HG03521 (cell line): Measurements from ENCODE around the gene QKI.

ENCODE experiments used
- ATAC-seq: cut with Tn5 transposase; IDR thresholded peaks from one replicate; pipeline ENCODE4 v1.9.1; 2021; ENCODE audit warnings: mild to moderate bottlenecking, moderate library complexity; ENCODE audit not compliant: unreplicated experiment

The QKI gene

GRCh38 chr6:163390770-163391169 is 23.7 kb upstream of the QKI start:
- no peak for ATAC-seq

GRCh38 chr6:163391985-163392384 is 22.5 kb upstream of the QKI start:
- ATAC-seq = no peak

DNA sequence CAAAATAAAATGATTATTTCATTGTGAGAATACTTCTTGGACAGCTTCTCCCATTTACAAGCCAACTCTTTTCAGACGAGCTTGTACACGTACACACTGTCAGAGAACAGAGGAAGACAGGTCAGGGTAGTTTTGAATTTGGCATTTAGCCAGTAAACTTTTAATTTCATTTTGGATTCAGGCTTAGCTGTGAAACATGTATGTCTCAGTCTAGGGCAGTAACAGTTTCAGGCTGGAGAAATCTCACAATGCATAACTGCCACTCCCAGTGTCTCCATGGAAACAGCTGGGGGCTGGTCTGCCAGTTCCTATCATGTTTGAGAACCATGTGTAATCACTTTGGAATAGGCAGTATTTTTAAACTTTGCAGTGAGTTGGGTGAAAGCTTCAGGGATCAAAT is 22.0 kb upstream of the QKI start:
- ATAC-seq = no peak

DNA sequence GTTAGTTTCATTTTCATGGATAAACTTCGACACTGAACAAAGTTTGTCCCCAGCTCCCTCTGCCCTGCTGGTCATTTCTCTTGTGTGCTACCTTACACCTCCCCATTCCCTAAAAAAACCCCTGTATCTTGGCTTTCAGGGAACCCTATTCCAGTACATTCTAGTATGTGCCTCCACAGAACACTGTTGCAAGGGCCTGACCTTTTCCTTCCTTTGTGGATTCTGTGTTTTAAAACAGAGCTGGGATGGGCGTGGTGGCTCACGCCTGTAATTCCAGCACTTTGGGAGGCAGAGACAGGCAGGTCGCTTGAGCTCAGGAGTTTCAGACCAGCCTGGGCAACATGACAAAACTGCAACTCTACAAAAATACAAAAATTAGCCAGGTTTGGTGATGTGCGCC is 20.6 kb upstream of the QKI start:
- ATAC-seq = no peak

DNA sequence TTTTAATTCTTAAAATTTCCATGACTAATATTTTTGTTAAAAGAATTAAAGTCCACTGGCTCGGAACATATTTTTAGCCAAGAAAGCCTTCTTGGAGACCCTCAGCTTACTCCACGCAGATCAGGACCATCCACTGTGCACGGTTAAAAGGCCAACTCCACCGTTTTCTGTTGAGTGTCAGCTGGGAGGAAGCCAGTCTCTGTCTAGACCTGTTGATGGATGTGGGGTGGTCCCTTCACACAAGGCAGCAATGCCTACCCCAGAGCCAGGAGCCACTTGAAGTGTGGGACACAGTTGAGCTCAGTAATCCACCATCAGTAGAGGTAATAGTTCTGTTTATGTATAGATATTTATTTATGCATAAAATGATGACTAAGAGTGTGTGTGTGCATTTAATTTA is 19.9 kb upstream of the QKI start:
- ATAC-seq = no peak

DNA sequence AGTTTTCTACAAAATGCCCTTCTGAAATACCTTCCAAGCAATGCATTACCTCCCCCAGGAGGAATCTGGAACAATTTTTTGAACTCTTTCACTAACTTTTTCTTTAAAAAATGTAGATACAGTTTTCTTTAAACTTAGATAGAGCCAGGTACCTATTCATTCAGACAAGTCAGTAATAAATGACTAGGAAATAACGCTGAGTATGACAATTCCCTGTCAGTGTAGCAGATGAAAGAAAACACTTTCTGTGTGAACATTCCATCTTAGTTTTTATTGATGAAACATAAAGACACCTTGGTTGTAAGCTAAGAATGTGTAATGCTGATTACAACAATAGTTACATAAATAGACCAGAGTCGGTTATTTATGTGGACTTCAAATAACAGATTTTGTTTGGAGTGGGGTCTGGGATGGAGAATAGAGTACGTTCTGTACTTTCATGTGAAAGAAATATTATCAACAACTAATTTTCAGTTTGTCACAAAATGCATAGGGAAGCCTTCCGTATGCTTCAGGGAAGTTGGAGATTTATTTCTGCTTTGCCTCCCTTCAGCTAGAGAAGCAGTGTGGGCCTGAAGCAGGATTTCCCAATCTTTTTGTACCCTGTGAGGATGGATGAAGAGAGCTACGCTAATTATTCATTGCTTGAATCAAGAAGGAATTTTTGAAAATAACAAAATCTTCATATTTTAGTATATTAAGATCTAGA is 19.2 kb upstream of the QKI start:
- no peak for ATAC-seq

GRCh38 chr6:163395831-163396185 is 18.7 kb upstream of the QKI start:
- ATAC-seq = no peak

DNA sequence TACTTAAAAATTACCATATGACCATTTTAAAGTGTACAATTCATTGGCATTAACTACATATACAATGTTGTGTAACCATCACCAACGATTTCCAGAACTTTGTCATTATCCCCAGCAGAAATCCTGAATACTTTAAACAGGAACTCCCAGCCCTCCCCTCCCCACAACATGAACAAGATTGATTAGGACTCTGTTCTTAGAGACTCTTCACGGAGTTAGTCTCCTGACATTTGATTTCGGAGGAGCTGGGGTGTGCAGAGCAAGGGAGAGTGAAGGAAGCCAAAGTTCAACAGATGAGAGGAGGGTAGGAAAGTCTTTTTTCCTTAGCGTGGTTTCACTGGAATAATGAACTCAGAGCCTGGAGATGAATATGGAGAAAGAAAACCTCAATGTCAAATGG is 17.2 kb upstream of the QKI start:
- ATAC-seq = no peak

GRCh38 chr6:163398115-163398514 is 16.4 kb upstream of the QKI start:
- ATAC-seq = no peak

- ATAC-seq = no peak
Observed at GRCh38 chr6:163398815-163399214, 15.7 kb upstream of the QKI start.

GRCh38 chr6:163400509-163400908 is 14.0 kb upstream of the QKI start:
- ATAC-seq = no peak

GRCh38 chr6:163401039-163401885 is 13.3 kb upstream of the QKI start:
- ATAC-seq = no peak

DNA sequence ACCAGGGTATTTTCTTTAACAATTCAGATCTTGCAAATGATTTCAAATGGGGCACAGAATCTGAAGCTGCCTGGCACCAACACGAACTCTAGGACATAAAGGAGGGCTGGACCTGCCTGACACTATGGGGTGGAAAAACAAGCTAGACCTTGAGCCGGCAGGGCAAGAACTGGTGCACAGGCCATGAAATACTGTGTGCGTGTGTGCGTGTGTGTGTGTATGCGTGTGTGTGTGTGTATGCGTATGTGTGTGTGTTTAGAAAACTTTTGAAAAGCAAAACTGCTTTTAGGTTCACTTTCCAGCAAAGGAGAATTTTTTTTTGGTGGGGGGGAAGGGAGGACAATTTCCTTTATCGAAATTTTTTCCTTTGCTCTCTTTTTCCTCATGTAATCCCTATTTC is 11.9 kb upstream of the QKI start:
- ATAC-seq = no peak

GRCh38 chr6:163404825-163405265 is 9.7 kb upstream of the QKI start:
- no peak for ATAC-seq

DNA sequence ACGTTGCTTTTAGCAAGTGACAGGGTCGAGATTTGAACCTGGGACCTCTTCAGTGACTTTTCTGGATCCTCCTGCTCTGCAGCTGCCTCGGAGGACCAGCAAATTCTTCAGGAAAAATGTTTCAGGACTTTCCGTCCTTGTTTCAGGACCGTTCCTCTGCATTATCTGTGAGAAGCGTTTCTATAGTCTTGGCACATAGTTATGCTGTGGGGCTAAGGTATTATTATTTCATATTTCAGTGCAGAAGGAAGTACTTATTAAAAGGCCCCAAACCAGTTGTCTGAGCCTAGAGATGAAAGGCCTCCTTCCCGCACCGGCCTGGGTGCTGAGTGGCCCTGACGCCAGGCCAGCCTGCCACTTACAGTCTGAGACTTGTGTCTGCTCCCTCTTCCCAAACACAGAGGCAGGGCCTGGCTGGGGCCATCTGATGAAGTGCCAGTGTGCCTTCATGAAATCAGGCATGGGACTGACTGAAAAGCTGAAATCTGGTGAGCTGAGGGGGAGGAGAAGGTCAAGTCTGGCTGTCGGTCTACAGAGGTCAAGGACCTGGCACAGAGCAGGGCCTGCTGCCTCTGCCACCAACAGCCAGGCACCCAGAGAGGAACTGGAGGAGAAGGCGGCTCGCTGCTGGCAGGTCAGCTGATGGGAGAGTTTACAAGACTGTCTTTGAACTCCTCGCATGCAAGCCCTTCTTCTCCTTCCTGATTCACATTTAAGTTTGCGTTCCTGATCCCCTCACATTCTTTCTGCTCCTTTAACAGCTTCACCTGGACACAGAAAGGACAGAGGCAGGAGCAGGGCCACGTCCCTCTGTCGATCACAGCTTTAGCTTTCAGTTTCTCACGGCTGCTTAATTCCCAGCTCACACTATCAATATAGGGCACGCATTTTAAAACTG is 8.9 kb upstream of the QKI start:
- peak; percentile 78 for ATAC-seq

- peak; percentile 5 for ATAC-seq
Observed at GRCh38 chr6:163406366-163406765, 8.2 kb upstream of the QKI start.

DNA sequence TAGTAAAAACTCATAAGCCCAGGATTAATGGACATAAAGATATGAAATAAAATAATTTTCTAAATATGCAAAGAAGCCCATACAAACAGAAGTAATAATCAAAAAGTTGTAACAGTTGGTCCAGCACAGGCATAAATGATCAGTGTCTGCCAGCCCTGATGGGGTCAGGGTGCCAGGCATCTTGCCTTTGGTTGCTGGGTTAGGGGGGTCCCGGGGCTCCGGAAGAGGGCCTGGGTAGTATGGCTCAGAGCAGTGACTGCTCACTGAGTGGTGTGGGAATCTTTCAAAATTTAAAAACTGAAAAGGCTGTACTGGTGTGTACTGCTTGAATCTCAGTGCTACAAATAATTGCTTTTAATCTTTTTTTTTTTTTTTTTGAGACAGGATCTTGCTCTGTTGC is 7.7 kb upstream of the QKI start:
- no peak for ATAC-seq

DNA sequence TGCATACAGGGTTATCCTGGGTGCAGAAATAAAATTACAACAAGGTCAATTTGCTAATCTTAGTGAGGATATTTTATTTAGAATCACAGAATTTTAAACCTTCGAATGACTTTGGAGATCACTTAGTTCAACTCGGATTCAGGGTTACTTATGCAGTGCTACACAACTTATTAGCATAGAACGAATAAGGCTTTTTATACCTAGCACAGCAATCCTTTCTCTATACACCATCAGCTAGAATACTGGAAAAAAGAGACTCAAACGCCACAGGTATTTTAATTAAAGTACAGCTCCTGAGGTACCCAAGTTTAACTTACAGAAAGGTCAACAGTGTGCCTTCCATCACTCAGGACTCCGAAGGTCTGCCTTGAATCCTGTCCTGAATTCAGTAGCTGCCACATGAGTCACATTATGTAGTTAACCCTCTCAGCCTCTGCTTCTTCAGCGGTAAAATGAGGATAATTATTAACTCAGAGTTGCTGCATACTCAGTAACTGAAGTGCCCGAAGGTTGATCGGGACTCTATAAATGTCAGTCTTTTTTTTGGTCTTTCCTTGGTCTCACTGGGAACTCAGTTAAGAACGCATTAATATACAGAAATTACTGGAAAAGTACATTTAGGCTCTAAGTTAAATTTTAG is 6.0 kb upstream of the QKI start:
- ATAC-seq = no peak

GRCh38 chr6:163409712-163410111 is 4.8 kb upstream of the QKI start:
- no peak for ATAC-seq

- no peak for ATAC-seq
Observed at GRCh38 chr6:163412341-163412740, 2.2 kb upstream of the QKI start.

DNA sequence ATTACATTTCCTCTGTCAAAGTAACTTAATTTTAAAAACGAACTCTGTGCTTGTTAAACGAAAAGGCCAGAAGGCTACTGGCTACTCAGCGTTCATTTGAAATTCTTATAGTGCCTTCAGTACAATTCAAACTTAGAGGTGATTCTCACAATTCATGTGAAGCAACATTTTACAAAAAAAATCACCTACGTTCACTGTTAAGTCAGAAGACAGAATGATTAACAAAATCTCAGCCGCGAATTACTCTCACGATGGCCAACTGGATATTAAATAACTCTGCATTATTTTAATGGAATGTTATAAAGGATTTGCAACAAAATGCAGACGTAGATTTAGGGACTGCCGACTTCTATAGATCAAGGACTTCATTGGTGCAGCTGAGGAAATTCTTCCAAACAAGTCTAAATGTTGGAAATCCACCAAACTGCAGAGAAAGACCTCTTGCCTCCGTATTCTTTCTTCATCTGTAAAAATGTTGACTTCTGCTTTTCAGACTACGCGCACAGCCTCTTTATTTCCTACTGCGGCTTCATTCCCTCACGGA is 1.6 kb upstream of the QKI start:
- ATAC-seq = no peak
